GM12873 (cell line): ENCODE results near the gene CIDEA.

Source experiments
- TF ChIP-seq, protein P1 (sequence below): IDR thresholded peaks from 2 replicates; pipeline ENCODE4 v1.5.1; 2012; ENCODE audit warnings: low read depth, mild to moderate bottlenecking, moderate library complexity, low read length, control low read depth; ENCODE audit not compliant: insufficient read depth; ENCODE audit errors: missing control alignments

The CIDEA gene

DNA sequence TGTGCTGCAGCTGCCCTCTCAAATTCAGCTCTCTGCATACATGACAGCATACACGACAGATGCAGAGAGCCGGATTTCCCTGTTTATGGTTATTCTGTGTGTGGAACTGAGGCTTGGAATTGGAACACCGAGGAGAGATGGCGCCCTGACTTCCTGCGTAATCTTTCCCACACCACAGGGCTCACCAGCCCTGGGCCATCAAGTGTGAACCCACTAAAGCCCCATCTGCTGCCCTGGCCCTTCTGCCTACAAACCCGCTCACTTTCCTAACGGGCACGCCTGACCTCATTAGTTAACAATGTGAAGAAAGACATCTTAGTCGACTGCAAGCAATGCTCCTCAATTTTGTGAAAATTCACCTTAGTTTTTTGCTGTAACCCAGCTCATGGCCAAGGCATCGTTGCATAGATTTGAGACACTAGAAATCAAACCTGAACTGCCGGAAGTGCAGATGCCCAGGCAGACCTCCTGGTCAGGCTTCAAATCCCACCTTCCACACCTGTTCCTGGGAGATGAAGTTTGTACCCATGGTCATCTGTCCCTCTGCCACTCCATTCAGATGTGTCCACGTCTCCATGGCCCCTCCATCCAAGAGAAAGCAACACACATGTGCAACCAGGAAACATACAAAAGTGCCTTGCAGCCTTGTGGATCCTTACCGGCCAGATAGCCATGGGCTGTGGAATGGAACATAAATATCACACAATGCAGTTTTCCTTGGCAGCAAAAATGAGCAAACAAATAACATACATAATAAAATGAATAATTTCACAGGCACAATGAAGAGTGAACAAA is 5.0 kb upstream of the CIDEA start:
- TF ChIP-seq, protein P1, sequence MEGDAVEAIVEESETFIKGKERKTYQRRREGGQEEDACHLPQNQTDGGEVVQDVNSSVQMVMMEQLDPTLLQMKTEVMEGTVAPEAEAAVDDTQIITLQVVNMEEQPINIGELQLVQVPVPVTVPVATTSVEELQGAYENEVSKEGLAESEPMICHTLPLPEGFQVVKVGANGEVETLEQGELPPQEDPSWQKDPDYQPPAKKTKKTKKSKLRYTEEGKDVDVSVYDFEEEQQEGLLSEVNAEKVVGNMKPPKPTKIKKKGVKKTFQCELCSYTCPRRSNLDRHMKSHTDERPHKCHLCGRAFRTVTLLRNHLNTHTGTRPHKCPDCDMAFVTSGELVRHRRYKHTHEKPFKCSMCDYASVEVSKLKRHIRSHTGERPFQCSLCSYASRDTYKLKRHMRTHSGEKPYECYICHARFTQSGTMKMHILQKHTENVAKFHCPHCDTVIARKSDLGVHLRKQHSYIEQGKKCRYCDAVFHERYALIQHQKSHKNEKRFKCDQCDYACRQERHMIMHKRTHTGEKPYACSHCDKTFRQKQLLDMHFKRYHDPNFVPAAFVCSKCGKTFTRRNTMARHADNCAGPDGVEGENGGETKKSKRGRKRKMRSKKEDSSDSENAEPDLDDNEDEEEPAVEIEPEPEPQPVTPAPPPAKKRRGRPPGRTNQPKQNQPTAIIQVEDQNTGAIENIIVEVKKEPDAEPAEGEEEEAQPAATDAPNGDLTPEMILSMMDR, result no peak

DNA sequence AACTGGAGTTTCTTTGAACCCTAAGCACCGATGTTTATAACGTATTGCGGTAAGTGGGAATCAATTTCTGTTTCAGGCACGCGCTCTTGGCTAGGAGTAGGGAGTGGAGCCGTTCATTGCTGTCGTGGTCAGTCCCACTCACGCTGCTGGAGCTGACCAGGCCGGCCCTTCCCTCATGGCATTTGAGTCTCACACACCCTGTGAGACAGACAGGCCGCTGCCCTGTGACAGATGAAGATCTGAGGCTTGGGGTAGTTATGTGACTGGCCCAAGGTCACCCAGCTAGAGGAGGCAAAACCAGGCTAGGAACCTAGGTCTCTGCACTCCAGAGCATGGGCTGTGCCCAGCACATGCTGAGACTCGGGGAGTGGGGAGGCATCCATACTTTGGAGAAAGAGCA is 2.9 kb upstream of the CIDEA start:
- TF ChIP-seq, protein P1, result no peak

DNA sequence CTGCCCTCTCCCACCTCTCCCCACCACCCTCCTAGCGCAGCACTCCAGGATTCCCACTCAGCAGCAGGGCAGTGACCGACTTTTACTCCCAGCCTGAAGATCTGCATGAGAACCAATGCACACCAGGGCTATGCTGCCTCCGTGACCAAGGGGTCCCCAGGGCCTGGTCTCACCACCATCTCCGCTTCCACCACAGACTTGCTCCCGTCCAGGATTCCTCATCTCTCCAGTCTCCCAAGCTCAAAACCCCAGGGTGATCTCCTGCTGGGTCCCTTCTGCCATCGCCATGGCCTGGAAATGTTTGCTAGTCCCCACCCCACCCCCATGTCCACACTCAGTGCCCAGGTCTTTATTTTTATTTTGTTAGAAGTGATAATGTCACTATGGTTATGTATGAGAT is 2.1 kb upstream of the CIDEA start:
- TF ChIP-seq, protein P1, result no peak

DNA sequence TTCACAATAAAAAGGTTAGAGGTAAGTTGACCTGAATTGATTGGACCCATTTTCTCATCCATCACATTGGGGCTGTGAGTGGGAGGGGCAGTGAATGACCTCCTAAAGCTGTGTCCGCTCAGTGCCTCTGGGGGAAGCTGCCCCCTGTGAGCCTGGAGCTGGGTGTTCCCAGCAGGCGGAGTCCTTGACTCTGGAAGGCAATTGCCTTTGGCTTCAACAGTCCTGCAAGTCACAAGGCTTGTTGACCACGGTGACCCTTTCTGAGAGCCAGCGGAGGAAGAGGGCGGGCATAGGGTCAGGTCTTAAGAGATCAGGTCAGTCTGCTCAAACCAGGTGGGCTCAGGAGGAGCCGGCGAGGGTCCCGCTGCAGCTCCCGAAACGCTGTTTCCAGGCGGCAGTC is 1.1 kb upstream of the CIDEA start:
- TF ChIP-seq, protein P1, result no peak

DNA sequence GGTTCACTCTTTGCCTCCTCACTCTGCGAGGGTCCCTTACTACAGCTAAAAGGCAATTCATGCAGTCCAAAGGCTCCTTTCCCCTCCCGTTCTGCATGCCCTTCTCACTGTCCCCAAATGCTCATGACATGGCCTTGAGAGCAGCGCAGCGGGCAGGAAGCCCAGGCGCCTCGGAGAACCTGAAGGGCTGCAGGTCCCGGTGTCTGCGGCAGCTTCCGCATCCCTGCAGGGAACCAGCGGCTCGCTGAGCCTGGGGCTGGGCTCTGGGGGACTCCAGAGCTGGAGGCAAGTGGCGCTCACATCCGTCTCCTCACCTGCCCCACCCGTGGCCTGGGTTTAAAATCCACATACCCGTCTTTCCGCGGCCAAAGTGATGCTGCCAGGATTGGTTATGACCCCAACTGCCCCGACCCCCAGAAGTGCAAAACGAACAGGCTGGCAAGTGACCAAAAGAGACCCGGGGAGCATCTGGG is 462 bp upstream of the CIDEA start:
- TF ChIP-seq, protein P1, result no peak

DNA sequence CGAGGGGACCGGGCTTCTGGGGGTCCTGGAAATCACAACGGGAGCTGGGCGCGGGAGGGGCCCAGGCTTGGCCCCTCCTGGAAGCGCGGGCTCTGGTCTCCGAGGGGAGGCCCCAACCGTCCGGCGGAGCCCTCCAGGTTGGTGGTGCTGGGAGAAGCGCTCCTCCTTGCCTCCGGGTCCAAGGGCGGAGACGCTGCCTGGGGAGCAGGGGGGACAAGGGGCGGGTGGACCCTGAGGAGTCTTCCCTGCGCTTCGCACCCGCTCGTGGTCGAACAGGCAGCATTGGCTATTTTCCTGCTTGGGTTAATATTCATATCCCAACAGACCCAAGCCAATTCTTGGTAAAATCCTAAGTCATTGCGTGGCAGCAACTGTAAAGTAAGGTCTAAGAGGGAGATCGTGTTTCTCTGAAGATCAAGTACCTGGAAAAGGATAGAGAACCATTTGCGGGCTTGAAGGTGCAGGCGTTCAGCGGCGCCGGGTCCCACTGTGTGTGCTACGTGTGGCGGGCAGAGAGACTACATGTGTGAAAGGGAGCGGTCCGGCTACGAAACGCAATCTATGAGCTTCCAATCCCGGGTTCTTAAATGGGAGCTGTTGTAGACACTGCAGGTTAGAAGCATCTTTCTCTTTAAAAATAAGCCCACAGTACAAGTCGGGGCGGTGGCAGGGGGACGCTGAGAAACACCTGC is 805 bp downstream of the CIDEA start:
- TF ChIP-seq, protein P1, result no peak

DNA sequence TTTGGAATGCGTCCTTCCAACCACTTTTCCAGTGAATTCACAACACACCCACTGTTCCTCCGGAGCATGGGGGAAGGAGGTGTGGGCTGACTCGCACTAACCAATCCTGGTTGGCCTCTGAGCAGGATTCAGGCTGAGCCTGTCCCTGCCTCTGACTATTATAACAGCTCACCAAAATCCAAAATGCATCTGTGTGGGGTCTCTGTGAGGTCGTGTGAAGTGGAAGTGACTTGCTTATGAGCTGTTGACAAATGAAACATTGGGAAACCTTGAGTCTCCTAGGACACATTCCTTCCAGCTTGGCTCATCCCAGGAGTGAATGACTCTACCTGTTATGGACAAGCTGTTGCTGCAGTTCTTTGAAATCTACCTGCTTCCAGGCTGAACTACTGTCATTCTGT is 1.5 kb downstream of the CIDEA start:
- TF ChIP-seq, protein P1, result no peak
